Middle frontal gyrus (tissue), 1 donor: Measurements from ENCODE around the gene RAPGEF2.

Experiments used
- DNase-seq: peaks from one replicate; pipeline ENCODE4 v3.0.0-alpha.2; 2015; ENCODE audit warnings: low spot score; ENCODE audit errors: extremely low spot score

The RAPGEF2 gene

DNA sequence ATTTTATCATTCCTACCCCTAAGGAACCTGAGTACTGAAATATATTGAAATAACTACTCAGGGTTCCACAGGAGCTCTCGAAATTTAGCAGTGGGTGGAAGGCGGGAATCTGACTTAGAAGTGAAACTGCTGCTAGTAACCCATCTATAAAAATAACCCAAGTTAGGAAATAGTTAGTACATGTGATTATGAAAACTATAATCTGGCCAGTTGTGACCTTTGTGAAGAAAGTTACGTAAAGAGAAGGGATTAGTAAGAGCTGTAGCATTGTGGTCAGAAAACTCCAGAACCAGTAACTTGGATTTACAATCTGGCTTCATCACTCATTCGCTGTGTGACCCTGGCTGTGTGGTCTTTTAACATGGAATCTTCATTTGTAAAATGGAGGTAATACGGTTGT is 175.5 kb downstream of the RAPGEF2 start:
- DNase-seq: no peak

DNA sequence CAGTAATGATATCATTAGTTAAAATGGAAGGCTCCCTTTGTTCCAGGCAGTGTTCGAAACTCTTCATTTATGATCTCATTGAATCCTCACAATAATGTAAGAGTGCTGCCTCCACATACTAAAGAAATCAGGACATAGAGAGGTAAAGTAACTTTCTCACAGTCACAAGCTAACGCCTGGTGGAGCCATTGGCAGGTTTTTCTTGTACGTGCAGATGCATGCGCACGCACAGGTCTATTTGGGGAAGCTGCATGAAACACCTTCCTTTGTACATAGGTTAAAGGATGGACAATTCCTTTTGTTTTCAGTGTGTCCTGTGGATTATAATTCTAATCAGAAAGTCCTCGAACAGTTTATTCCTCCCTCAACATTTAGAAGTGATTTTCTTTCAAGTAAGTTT is 176.2 kb downstream of the RAPGEF2 start:
- DNase-seq: no peak

DNA sequence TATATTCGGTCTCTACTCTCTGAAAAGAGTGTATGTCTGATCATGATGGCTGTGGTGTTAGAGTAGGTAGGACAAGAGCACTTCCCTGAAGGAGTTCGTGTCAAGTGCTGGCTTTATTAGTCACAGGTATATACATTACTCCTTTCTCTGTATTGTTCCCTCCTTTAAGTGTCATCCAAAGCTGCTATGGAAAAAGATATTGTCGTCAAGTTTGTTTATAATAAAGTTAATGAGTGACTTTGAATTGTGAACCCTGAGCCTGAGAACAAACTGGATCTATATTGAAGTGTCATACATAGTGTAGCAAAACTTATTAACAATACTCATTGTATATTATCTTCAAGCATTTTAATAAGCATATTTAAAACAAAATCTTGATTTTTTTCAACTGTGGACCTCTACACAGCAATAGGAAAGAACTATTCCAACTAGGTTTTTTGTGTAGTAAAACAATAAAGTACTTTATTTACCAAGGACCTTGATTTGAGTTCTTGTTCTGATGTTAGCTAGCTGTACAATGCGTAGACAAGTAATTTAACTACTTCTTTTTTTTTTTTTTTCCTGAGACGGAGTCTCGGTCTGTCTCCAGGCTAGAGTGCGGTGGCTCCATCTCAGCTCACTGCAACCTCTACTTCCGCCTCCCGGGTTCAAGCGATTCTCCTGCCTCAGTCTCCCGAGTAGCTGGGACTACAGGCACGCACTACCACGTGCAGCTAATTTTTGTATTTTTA is 177.7 kb downstream of the RAPGEF2 start:
- no peak for DNase-seq

GRCh38 chr4:159281771-159282170 is 178.9 kb downstream of the RAPGEF2 start:
- no peak for DNase-seq

DNA sequence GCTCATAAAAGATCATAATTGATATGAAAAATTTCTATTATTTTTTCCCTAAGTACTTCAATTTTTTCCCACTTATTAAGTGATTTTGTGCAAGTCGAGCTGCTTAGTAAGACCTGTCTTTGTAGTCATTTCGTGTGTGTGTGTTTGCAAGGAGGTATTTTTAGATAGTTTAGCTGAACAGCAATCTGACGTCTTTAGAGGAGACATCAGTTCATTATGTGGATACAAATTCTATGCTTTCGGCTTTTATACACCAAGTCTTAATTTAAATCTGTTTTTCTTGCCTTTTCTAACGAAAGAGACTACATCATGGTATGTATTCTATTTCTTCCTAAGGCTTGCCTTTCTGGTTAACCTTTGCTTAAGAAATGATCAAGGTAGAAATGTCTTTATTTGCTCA is 179.4 kb downstream of the RAPGEF2 start:
- DNase-seq: no peak

DNA sequence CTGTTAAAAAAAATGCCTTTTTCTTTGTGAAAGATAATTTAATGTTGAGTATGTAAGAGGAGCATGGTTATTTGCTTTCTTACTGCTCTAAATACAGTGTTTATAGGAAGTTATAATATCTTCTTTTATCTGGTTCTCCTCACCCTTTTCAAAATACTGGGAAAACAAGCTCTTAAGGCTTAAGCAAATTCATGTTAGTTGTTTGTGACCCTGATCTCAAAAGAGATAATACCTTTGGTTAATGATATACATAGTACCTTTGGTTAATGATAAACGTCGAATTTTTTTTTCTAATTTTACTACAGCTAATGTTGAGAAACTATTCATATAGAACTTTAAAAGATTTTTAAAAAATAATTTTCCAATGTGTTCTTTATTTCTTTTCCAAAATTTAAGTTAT is 180.1 kb downstream of the RAPGEF2 start:
- DNase-seq: no peak

- DNase-seq: no peak
These were observed 180.8 kb downstream of the RAPGEF2 start for GRCh38 chr4:159283696-159284095.

GRCh38 chr4:159284113-159284512 is 181.2 kb downstream of the RAPGEF2 start:
- no peak for DNase-seq

DNA sequence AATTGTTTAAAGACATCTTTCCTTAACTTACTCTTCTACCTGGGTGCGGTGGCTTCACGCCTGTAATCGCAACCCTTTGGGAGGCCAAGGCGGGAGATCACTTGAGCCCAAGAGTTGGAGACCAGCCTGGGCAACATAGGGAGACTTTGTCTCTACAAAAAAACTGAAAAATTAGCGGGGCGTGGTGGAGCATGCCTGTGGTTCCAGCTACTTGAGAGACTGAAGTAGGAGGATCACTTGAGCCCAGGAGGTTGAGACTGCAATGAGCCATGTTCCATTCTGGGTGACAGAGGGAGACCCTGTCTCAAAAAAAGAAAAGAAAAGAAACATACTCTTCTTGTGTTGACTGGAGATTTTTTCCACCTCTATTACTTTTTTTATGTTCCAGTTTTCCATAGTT is 181.9 kb downstream of the RAPGEF2 start:
- DNase-seq: no peak

DNA sequence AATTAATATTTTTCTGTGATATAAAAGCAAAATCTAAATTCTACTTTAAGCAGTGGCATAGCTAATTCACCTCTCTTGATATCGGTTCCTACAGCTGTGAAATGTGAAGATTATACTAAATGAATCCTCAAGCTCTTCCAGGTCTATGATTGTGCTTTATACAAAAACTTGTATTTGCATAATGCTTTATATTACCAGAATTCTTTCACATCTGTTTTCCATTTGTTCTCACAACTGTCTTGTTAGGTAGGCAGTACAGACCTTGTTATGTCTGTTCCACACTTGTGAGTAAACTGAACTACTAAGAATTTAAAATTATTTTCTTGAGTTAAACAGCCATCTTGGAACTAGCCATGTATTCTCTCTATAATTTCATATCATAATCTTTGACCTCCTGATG is 184.9 kb downstream of the RAPGEF2 start:
- DNase-seq: no peak

GRCh38 chr4:159289682-159290081 is 186.8 kb downstream of the RAPGEF2 start:
- DNase-seq: no peak

DNA sequence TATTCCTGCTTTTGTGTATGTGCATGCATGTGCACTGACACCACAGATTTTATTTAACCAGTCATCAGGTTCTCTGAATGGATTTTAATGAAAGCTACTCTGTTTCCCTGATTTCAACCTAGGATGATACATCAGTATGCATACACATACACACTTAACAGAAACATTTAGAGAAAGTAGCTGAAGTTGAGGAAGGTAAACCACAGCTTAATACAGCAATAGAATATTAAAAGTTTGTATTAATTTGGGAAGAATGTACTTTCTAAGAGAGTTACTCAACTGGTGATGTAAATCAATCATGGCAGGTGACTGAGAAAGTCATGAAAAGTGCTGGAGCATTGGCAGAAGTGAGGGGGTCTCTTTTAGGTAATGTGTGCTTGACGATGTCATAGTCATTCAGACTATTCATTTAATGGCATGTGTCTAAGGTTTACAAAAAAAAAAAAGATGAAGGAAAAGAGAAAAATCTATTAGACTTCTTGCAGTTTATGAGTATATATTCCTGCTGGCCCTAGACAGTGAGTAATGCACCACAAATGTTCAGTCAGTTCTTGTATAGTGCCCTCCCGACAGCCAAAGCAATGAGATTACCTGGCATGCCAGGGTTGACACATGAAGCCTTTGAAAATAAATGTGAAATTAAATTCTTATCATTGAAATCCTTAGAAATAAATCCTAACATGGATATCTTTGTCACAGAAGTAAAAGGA is 187.6 kb downstream of the RAPGEF2 start:
- no peak for DNase-seq

GRCh38 chr4:159291176-159291575 is 188.3 kb downstream of the RAPGEF2 start:
- no peak for DNase-seq

GRCh38 chr4:159292137-159292896 is 189.4 kb downstream of the RAPGEF2 start:
- no peak for DNase-seq

GRCh38 chr4:159293811-159294515 is 191.1 kb downstream of the RAPGEF2 start:
- DNase-seq: no peak

DNA sequence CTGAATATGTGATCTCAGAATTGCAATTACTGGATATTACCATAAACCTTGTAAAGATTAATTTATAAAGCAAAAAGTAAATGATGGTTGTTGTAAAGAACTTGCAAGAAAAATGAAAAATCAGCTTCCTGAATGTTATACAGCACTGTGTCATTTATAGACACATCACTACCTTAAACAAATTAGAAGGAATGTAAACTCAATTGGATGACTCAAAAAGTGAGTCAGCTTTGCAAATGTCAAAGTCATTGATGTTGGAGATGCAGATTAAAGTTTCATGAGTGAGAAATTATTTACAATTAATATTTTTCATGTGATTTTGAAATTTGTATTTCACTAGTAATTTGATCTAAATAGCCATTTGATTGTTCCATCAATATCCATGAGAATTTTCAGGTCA is 193.2 kb downstream of the RAPGEF2 start:
- no peak for DNase-seq

DNA sequence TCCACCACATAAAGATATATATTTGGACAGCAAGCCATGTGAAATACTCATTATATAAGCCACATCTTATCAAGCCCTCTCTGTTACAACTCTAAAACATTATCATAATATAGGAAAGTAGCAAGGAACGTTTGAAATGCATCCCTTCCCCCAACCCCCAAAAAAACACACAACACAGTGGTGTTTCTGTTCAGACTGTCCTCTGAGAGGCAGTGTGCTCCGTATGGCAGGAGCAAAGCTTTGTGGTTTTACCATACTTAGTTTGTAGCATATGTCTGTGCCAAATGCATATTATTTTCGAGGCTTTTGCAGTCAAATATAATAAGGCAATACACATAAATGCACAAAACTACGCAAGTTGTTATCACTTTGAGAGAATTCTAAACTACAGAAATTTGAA is 194.2 kb downstream of the RAPGEF2 start:
- DNase-seq: no peak

- DNase-seq: no peak
These were observed 195.6 kb downstream of the RAPGEF2 start for GRCh38 chr4:159298502-159298901.

DNA sequence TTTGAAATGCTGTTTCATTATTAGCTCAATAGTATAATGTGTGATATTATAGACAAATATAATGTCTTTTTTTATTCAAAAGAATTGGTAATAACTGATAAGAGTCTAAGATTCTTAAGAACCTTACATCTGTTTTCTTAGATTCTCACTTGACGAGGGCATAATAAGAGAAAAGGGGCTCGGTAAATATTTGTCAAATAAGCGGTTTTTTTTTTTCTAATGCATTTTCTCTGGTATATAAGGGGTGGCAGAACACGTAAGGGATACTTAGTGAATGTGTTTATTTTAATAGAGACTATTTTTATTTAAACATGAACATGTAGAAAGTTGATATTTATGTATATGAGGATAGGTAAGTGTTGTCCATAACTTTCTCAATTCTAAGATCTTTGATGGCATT is 200.6 kb downstream of the RAPGEF2 start:
- DNase-seq: no peak

DNA sequence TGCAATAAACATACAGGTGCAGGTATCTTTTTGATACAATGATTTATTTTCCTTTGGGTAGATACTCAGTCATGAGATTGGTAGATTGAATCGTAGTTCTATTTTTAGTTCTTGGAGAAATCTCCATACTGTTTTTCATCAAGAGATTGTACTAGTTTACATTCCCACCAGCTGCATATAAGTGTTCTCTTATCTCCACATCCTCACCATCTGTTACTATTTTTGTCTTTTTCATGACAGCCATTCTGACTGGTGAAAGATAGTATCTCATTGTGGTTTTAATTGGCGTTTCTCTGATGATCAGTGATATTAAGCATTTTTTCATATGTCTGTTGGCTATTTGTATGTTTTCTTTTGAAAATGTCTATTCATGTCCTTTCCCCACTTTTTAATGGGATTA is 202.2 kb downstream of the RAPGEF2 start:
- no peak for DNase-seq

GRCh38 chr4:159307929-159308328 is 205.1 kb downstream of the RAPGEF2 start:
- no peak for DNase-seq
